Uterine smooth muscle cell (primary cell): ENCODE measurements around the gene OR4D2. TPM values are rescaled to one million over a fixed set of nuclear protein-coding genes. Genes with fewer than 3 reads are reported as not detected.

ENCODE experiments used
- total RNA-seq: library from RNA; depleted of rRNA; stranded (reverse); fragments of >200 nt; gene quantifications from 2 replicates; pipeline ENCODE4 v1.2.3, GENCODE V29; 2014

The OR4D2 gene
- not detected in 2 replicates for total RNA-seq

DNA sequence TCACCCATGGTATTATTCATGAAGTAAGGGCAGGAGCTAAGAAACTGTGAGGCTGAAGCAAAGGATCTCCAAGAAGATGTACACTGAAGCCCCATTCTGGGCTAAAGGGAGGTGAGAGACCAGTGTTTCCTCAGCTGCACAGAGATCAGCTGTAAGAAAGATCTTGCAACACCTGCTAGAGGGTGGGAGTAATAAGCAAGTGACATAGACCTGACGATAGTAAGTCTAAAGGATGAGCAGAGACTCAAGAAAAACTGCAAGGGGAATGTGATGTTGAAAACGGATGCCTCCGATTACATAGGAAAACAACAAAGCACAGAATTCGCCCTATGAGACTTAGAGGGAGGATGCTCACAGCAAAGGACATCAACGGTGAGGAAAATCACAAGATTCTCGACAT is at the start of gene OR4D2:
TSS of gene OR4D2 (plus strand) at position 301 of the 400 bp plus-strand sequence. CDS start 2,674 bp downstream, outside the sequence.

DNA sequence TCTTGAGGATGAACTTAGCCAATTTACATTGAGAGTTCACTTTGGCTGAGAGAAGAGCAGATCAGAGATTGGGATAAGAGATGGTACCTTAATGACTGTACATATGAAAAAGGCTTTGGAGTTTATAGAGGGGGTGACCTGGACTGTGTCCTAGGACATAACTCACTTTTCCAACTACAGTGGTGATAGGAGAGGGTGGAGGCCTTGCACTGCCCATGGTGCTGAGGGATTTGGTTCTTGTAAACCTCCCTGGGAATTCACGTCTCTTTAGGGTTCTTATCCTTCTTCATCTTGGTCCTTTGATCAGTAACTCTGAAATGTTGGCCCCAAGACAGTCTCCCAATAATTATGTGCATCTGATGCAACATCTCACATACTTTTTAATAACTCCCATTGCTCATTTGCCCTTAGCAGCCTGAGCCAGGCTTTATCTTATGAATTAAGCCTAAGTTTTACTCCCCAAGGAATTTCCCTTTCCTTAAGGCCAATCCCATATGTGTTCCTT is 18.8 kb upstream of the OR4D2 start, which contains the start of gene OR4D1:
TSS of gene OR4D1 (plus strand) at position 455 of the 505 bp plus-strand sequence. CDS start 6,770 bp downstream, outside the sequence.

DNA sequence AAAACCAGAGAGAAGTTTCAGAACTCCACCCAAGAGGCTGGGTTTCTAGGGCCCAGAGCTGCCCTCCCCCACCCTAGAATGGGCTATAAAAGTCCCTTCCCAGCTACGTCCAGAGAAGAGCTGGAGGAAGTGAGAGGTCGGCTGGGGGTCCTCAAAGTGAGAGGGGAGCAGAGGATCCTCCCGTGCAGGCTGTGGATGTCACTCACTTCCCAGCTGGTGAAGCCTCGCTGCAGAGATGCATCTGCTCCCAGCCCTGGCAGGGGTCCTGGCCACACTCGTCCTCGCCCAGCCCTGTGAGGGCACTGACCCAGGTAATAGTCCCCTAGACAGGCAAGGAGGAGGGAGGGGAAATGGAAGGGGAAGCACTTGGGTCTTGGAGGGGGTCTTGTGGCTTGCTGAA is 25.8 kb downstream of the OR4D2 start, which contains the start of gene EPX:
TSS of gene EPX (plus strand) at position 115 of the 400 bp plus-strand sequence. CDS start at position 236, 121 bp downstream.

DNA sequence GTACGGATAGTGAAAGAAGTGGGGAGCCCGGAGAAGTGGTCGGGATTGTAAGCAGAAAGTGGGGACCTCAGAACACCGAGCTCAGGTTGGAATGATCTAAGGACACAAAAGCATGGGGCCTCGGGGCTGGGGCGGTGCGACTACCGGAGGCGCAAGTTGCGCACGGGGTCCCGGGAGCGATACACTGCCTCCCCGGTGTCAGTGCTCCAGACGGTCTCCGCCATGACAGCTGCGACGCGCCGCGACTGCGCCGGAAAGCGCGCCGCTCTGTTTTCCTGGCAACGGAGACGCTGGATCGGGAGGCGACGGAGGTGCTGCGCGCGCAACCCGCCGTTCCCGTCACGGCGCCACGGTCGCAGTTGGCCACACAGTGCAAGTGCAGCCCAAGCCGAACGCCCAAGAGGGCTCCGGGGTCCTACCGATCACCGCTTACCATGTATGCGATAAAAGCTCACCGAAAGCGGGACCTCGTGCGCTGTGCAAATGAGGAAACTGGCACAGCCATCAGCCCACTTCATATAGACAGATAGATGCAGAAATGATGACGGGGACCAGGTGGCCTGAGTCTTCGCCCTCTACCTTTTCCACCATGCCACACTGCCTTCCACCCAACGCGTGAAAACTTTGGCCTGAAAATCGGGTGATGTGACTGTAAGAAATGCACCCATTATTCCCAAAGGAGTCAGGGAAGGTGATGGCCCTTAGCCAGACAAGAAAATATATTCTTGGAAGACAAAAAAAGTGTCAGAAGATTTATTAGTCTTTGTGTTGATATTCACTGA is 52.4 kb downstream of the OR4D2 start, which contains the start of gene MKS1:
TSS of gene MKS1 (minus strand) at position 249 of the 782 bp plus-strand sequence. CDS start at position 224, 25 bp downstream.

Other genes starting within 250 kb of the OR4D2 start
- 6.1 and 7.7 TPM in 2 replicates for gene CUEDC1, start 211.6 kb upstream of the OR4D2 start, total RNA-seq
- gene VEZF1, start 178.7 kb upstream of the OR4D2 start, total RNA-seq: 29.5 and 36.5 TPM in 2 replicates
- gene SRSF1, start 159.7 kb upstream of the OR4D2 start, total RNA-seq: 437 and 686 TPM in 2 replicates
- 19.4 and 21.7 TPM in 2 replicates for gene DYNLL2, start 83.6 kb upstream of the OR4D2 start, total RNA-seq
- gene OR4D1, start 18.6 kb upstream of the OR4D2 start, total RNA-seq: not detected in 2 replicates
- not detected in 2 replicates for gene EPX, start 25.7 kb downstream of the OR4D2 start, total RNA-seq
- 18.4 and 20.7 TPM in 2 replicates for gene MKS1, start 52.3 kb downstream of the OR4D2 start, total RNA-seq
- gene LPO, start 71.6 kb downstream of the OR4D2 start, total RNA-seq: not detected in 2 replicates
- gene MPO, start 114.0 kb downstream of the OR4D2 start, total RNA-seq: not detected in 2 replicates
- 0.44 and 4.0 TPM in 2 replicates for gene TSPOAP1, start 161.8 kb downstream of the OR4D2 start, total RNA-seq
- 36.5 and 39.0 TPM in 2 replicates for gene SUPT4H1, start 185.2 kb downstream of the OR4D2 start, total RNA-seq